Middle frontal gyrus (tissue), 1 donor: ENCODE data around the gene NET1.
"Not testable (repeated sequence)": the region's sequence is repeated elsewhere in the genome, so short reads cannot be mapped to it uniquely, and the experiment has no call there.

Experiments
- DNase-seq: peaks from one replicate; pipeline ENCODE4 v3.0.0-alpha.2; 2015; ENCODE audit warnings: low spot score; ENCODE audit errors: extremely low spot score

Gene NET1

GRCh38 chr10:5412277-5412941, at the start of gene NET1:
TSS of gene NET1 (plus strand) at chr10:5412557. CDS start at chr10:5412693, 136 bp downstream.
- DNase-seq: peak; percentile 86

- DNase-seq: no peak
Measured at GRCh38 chr10:5362873-5363272, 49.5 kb upstream of the NET1 start.

DNA sequence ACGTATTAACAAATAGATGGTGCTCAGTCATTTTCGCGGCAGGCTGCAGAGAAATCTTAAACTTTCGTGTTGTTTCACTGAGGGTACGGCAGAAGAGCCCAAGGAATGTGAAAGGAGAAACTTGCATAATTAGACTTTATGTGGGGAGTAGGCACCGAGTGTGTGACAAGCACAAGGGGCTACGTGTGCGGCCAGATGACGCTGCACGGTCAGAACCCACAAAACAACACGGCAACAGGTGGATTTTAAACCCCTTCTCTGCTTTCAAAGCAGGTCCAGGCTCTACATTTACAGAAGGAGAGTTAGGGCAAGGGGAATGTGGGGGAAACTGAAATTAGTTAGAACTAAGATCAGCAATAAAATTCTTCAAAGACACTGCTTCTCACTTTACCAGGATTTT, 48.0 kb upstream of the NET1 start:
- DNase-seq: no peak

DNA sequence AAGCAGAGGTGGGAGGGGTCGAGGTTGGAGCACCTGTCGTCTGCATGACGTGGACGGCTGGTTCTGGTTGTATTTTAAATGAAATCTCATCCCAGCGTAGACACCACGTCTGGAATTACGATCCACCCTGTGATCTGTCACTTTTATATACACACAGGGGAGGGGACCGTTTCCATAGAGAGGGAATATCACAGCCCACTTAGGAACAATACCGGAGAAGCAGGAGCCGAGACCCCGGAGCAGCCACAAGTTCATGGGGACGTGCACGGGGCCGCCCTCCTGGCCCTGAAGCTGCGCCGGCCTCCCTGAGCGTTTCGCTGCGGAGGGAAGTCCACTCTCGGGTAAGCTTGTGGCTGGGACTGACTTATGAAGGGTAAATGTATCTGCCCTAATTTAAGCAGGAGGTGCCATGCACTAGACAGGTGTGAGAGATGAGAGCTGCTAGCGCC, 47.4 kb upstream of the NET1 start, which contains the start of gene UCN3:
Gene UCN3 (plus strand): TSS at position 77 of the 449 bp plus-strand sequence. CDS start 8,755 bp downstream, outside the sequence.
- no peak for DNase-seq

GRCh38 chr10:5365928-5366327, 46.4 kb upstream of the NET1 start:
- no peak for DNase-seq

GRCh38 chr10:5369362-5370158, 42.8 kb upstream of the NET1 start:
- DNase-seq: no peak

DNA sequence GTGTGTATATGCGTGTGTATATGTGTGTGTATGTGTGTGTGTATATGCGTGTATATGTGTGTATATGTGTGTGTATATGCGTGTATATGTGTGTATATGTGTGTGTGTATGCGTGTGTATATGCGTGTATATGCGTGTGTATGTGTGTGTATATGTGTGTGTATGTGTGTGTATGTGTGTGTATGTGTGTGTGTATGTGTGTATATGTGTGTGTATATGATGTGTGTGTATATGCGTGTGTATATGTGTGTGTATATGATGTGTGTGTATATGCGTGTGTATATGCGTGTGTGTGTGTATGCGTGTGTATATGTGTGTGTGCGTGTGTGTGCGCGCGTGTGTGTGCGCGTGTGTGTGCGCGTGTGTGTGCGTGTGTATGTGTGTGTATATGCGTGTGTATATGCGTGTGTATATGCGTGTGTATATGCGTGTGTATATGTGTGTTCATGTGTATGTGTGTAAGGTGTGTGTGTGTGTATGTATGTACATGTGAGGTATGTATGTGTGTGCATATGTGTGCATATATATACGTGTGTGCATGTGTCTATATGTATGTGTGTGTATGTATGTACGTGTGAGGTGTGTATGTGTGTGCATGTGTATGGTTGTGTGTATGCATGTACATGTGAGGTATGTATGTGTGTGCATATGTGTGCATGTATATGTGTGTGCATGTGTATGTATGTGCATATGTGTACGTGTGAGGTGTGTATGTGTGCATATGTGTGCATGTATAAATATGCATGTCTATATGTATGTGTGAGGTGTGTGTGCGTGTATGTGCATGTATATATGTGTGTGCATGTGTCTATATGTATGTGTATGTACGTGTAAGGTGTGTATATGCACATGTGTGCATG, 41.6 kb upstream of the NET1 start:
- no peak for DNase-seq

DNA sequence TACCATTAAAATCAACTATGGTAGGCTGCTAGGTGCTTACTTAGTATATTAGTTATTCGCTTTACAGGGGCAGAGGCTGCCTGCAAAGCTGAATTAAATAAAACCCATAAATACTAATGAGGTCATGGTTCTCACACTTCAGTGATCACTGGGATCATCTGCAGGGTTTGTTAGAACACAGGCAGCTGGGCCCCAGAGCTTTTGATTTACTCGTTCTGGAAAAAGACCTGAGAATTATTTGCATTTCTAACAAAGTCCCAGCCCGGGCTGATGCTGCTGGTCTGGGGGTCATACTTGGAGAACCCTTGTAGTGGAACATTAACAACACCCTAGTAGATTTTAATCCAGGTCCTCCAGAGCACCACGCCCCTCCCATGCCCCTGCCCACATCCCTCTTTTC, 39.0 kb upstream of the NET1 start:
- no peak for DNase-seq

DNA sequence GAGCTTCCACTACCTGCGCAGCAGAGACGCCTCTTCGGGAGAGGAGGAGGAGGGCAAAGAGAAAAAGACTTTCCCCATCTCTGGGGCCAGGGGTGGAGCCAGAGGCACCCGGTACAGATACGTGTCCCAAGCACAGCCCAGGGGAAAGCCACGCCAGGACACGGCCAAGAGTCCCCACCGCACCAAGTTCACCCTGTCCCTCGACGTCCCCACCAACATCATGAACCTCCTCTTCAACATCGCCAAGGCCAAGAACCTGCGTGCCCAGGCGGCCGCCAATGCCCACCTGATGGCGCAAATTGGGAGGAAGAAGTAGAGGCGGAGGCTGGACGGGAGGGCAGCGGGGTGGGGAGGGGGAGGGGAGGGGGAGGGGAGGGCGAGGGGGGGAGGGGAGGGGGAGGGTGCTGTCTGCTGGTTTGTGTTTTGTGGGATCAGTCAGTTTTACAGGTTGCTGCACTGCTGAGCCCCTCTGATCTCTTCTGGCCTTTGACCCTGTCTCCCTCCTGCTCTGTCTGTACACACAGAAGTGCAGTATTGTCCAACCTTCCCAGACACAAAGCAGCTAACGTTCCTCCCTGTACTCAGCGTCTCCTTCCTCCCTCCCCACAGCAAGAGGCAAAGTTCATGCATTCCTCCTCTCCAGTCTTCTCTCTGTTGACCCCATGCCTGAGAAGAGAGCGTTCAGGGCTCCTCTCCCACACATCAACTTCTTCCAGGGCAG, 38.3 kb upstream of the NET1 start:
- DNase-seq: no peak

- DNase-seq: no peak
Measured at GRCh38 chr10:5376450-5376849, 35.9 kb upstream of the NET1 start.

DNA sequence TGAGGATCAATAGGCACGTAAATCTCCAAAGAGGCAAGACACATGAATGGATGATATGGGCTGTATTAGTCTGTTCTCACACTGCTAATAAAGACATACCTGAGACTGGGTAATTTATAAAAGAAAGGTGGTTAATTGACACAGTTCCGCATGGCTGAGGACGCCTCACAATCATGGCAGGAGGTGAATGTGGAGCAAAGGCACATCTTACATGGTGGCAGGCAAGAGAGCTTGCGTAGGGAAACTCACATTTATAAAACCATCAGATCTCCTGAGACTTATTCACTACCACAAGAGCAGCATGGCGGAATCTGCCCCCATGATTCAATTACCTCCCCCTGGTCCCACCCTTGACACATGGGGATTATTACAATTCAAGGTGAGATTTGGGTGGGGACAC, 33.2 kb upstream of the NET1 start:
- DNase-seq: not testable (repeated sequence)

GRCh38 chr10:5380395-5380794, 32.0 kb upstream of the NET1 start:
- not testable (repeated sequence) for DNase-seq

DNA sequence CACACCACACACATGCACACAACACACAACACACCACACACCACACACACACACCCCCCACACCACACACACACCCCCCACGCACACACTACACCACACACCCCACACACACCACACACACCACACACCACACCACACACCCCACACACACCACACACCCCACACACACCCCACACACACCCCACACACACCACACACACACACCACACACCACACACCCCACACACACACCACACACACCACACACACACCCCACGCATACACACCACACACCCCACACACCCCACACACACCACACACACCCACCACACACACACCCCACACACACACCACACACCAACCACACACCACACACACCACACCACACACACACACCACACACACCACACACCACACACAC, 31.2 kb upstream of the NET1 start:
- DNase-seq: no peak

DNA sequence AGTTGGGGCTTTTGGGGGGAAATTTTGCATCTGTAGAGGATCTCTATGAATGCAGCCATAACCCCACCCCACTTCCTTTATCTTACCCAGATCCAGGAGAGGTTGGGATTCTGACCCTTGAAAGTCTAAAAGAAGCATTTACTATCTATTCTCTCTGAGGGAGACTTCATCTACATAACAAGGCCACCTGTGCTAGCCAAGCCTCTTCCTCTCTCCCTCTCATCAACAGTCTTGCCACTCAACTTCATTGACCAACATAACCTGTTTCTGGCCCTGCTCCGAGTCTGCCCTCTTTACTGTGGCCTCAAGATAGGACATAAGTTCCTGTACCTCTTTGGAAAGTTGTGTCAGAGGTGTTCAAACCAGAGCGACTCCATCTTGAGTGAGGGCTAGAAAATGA, 27.1 kb upstream of the NET1 start:
- no peak for DNase-seq

- DNase-seq: no peak
Measured at GRCh38 chr10:5387169-5387568, 25.2 kb upstream of the NET1 start.

GRCh38 chr10:5390607-5391205, 21.7 kb upstream of the NET1 start:
- DNase-seq: no peak

- no peak for DNase-seq
Measured at GRCh38 chr10:5391790-5392189, 20.6 kb upstream of the NET1 start.

DNA sequence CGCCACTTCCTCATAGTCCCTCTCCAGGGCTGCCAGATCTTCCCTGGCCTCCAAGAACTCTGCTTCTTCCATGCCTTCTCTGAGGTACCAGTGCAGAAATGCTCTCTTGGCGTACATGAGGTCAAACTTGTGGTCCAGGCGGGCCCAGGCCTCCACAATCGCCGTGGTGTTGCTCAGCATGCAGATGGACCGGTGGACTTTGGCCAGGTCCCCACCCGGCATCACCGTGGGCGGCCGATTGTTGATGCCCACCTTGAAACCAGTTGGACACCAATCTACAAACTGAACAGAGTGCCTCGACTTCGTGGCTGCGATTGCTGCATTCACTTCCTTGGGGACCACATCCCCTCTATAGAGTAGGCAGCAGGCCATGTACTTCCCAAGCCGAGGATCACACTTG, 18.8 kb upstream of the NET1 start:
- no peak for DNase-seq

DNA sequence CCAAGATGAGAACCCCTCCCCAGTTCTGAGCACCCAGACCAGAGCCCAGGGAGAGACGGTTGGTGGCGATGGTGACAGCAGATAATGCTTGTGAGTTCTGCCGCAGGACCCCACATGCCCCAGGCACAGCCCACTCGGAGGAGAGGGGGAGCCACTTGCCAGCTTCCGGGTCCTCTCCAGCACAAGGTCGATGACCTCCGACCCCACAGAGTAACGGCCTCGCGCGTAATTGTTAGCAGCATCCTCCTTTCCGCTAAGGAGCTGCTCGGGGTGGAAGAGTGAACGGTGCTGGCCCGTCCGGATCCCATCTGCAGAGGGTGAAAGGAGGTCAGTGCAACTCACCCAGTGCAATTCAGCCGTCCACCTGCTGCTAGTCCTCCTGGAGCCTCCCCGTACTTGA, 17.2 kb upstream of the NET1 start:
- DNase-seq: no peak

DNA sequence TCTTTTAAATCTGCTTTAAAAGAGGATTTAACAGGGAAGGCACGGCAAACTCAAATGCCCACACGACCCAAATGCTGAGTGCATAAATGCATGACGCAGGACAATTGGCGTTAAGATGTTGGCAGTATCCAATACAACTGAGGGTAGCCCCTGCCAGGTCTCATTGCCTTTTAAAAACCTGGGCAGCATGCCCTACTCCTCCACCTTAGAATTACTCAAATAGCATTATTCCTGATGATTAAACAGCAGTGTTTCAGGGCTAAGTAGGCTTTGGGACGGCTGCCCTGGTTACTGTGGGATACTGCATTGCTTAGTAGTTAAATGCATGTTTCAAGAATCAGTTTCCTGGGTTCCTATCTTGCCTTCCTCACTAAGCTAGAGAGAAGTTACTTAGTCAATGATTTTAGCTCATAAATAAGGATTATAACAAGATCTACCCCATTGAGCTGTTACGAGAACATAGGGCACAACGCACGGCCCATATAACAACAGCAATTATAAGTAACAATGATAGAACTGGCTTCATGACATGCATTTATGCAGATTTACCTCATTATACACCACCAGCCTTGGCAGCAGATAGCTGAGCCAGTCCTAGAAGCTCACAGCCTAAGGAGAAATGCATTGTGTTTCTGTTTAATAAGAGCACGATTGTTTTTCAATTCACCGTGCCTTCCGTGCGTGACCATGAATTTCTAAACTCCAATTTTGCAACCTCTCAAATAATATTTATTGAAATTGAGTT, 15.6 kb upstream of the NET1 start:
- DNase-seq: peak; percentile 13
